Vagina (tissue), 2 donors: Measurements from ENCODE around the gene TAMALIN. TPM values are rescaled to one million over a fixed set of nuclear protein-coding genes. Genes with fewer than 3 reads are reported as not detected.
A peak's percentile ranks its signal among the peaks of the same experiment; 100 is the strongest.

Experiments
- DNase-seq, 2 donors: peaks; one replicate each; pipeline ENCODE4 v3.0.0-alpha.2; 2017; ENCODE audit errors: extremely low spot score in 2 of 2
- H3K27ac ChIP-seq: fragments of 200-600 bp; sonication (generic); one replicate; pipeline ENCODE4 v1.5.1; 2019
- H3K27me3 ChIP-seq: fragments of 200-600 bp; sonication (generic); one replicate; pipeline ENCODE4 v1.5.1; 2019
- H3K36me3 ChIP-seq, 2 donors: fragments of 200-600 bp; sonication (generic); one replicate each; pipeline ENCODE4 v1.5.1; 2017 to 2019
- H3K4me1 ChIP-seq: fragments of 200-600 bp; sonication (generic); one replicate; pipeline ENCODE4 v1.5.1; 2019
- H3K4me3 ChIP-seq, 2 donors: fragments of 200-600 bp; sonication (generic); 1 replicate in 1 of 2; 2 replicates in 1 of 2; pipeline ENCODE4 v1.5.1; 2016 to 2019
- H3K9me3 ChIP-seq: fragments of 200-600 bp; sonication (generic); one replicate; pipeline ENCODE4 v1.5.1; 2019
- POLR2A ChIP-seq, 2 donors: fragments of 450-650 bp; IDR thresholded peaks; one replicate each; pipeline ENCODE4 v1.6.1; 2017; ENCODE audit warnings: antibody characterized with exemption in 2 of 2, mild to moderate bottlenecking in 2 of 2, moderate library complexity in 2 of 2
- POLR2AphosphoS5 ChIP-seq, 2 donors: sonication (generic); formaldehyde crosslinking; IDR thresholded peaks; one replicate each; pipeline ENCODE4 v1.9.0; 2017; ENCODE audit warnings: antibody characterized with exemption in 2 of 2, mild to moderate bottlenecking in 2 of 2, low read depth in 1 of 2; ENCODE audit not compliant: insufficient read depth in 1 of 2
- intact Hi-C: fragments of 100-400 bp; cut with DNase I; formaldehyde crosslinking; loops from one replicate; pipeline ENCODE4 v1.15.1; 2023
- total RNA-seq: library from RNA; depleted of rRNA; stranded (reverse); fragments of >200 nt; gene quantifications from one replicate; pipeline ENCODE4 v1.2.3, GENCODE V29; 2016
- TF ChIP-seq, protein P1 (sequence below), 3 experiments: fragments of 450-650 bp in 2 of 3; fragments of 200-600 bp in 1 of 3; sonication (generic) in 1 of 3; IDR thresholded peaks; one replicate each; pipeline ENCODE4 v1.5.1; 2017 to 2019; ENCODE audit warnings: antibody characterized with exemption in 3 of 3, mild to moderate bottlenecking in 2 of 3, moderate library complexity in 2 of 3

TAMALIN gene
- total RNA-seq, 1 donor from 2014 or later = 47.1 TPM

GRCh38 chr12:52029685-52030084 is 22.9 kb downstream of the TAMALIN start:
- Histone ChIP-seq H3K27me3 (no peaks in the 10 kb centered on the region), H3K9me3 (no peaks in the 10 kb centered on the region), H3K4me1 (peaks cover 29% of the 10 kb centered on the region), H3K27ac (no peak overlapping the region), H3K36me3 (no peaks in the 10 kb centered on the region), H3K4me3 (no peak overlapping the region)
- intact Hi-C loops = loop anchor here (5.0 kb wide), 1 partner anchor 53 kb away; no protein-coding TSS in a partner anchor
- no peak for DNase-seq
- TF ChIP-seq POLR2A (IDR thresholded peaks at IDR 0.05) (no peak), POLR2AphosphoS5 (IDR thresholded peaks at IDR 0.05; ENCODE audit: insufficient read depth in 1 of 2, low read depth in 1 of 2) (no peak)
- TF ChIP-seq, protein P1, sequence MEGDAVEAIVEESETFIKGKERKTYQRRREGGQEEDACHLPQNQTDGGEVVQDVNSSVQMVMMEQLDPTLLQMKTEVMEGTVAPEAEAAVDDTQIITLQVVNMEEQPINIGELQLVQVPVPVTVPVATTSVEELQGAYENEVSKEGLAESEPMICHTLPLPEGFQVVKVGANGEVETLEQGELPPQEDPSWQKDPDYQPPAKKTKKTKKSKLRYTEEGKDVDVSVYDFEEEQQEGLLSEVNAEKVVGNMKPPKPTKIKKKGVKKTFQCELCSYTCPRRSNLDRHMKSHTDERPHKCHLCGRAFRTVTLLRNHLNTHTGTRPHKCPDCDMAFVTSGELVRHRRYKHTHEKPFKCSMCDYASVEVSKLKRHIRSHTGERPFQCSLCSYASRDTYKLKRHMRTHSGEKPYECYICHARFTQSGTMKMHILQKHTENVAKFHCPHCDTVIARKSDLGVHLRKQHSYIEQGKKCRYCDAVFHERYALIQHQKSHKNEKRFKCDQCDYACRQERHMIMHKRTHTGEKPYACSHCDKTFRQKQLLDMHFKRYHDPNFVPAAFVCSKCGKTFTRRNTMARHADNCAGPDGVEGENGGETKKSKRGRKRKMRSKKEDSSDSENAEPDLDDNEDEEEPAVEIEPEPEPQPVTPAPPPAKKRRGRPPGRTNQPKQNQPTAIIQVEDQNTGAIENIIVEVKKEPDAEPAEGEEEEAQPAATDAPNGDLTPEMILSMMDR (IDR thresholded peaks at IDR 0.05) = no peak

GRCh38 chr12:52032446-52032803 is 25.7 kb downstream of the TAMALIN start:
- intact Hi-C loops = no loop called here
- H3K4me1 ChIP-seq = peaks cover 34% of the 10 kb centered on the region
- TF ChIP-seq POLR2AphosphoS5 (IDR thresholded peaks at IDR 0.05; ENCODE audit: insufficient read depth in 1 of 2, low read depth in 1 of 2) (no peak), POLR2A (IDR thresholded peaks at IDR 0.05) (no peak)
- TF ChIP-seq, protein P1 (IDR thresholded peaks at IDR 0.05) = no peak
- no peaks in the 10 kb centered on the region for H3K27me3 ChIP-seq
- peak overlapping the region; percentile 36 to 39 for H3K4me3 ChIP-seq
- H3K9me3 ChIP-seq = no peaks in the 10 kb centered on the region
- DNase-seq = peak in 1 of 2 donors; percentile 95
- H3K27ac ChIP-seq = peak overlapping the region; percentile 98
- H3K36me3 ChIP-seq = no peaks in the 10 kb centered on the region

DNA sequence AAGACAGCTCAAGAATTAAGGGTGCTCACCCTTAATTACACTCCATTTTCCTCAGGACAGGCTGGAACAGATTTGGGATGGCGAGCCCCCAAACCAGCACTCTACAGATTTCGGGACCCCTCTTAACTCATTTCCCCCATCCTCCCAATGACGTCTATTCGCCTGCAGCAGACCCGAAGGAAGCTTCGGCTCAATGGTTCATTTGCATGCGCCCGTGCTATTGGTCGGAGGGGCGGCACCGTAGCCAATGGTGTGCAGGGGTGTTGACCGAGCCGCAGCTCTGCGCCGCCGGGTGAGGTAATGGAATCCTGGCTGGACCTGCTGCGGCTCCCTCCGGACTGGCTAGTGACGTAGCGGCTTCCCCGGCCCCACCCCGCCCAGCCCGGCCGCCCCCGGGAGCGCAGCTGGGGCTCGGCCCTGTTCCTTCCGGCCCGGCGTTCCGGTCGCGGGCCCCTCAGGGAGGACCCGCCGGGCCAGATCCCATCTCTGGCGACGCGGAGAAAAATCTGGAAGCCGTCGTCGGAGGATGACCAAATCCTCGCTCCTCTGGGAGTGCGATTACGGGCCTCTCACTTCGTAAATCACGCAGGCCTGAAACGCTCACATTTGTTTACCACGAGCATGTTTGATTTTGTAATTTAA is 26.2 kb downstream of the TAMALIN start:
- intact Hi-C loops = no loop called here
- Histone ChIP-seq H3K4me3 (peak overlapping the region; percentile 36 to 39), H3K36me3 (no peaks in the 10 kb centered on the region), H3K27me3 (no peaks in the 10 kb centered on the region), H3K27ac (peak overlapping the region; percentile 98), H3K4me1 (peaks cover 39% of the 10 kb centered on the region), H3K9me3 (no peaks in the 10 kb centered on the region)
- peak; percentile 90 to 93 for TF ChIP-seq POLR2AphosphoS5 (IDR thresholded peaks at IDR 0.05; ENCODE audit: insufficient read depth in 1 of 2, low read depth in 1 of 2)
- TF ChIP-seq, protein P1 (IDR thresholded peaks at IDR 0.05) = no peak
- peak; percentile 48 to 93 for TF ChIP-seq POLR2A (IDR thresholded peaks at IDR 0.05)
- peak in 1 of 2 donors; percentile 99 for DNase-seq

DNA sequence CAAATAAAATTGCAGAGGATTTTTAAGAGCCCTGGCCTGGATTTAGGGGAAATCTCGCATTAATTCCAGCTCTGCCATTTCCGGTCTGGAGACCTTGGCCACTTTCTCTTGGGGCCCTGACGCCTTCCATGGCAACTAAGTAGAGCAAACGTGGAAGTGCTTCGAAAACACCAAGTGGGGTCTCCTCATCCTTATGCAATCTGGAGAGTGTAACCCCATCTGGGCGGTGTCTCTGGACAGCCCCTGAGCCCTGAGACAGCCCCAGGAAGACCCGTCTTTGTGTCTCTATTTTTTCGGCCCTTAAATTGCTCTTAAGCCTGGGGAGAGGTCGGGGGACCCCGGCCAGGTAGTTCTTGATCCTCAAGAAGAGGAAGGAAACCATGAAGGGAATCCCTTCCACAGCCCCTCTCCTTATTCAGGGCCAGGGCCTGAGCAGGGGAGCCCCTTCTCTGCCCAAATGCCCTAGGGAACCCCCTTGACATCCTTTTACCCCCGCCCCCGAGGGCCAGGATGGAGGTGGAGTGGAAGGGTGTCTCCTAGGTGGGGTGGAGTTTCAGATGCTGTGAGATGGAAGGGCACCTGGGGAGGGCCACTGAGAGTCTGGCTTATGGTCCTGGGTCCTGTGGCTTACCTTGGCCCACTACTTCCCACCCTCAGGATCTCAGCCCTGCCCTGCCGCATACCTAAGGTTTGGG is 26.8 kb downstream of the TAMALIN start:
- TF ChIP-seq, protein P1 (IDR thresholded peaks at IDR 0.05) = no peak
- TF ChIP-seq POLR2A (IDR thresholded peaks at IDR 0.05) (no peak), POLR2AphosphoS5 (IDR thresholded peaks at IDR 0.05; ENCODE audit: insufficient read depth in 1 of 2, low read depth in 1 of 2) (no peak)
- no peaks in the 10 kb centered on the region for H3K36me3 ChIP-seq
- H3K27ac ChIP-seq = peak overlapping the region; percentile 98
- no peaks in the 10 kb centered on the region for H3K9me3 ChIP-seq
- peak overlapping the region; percentile 29 to 39 for H3K4me3 ChIP-seq
- intact Hi-C loops = no loop called here
- H3K4me1 ChIP-seq = peaks cover 46% of the 10 kb centered on the region
- DNase-seq = peak in 1 of 2 donors; percentile 95
- H3K27me3 ChIP-seq = no peaks in the 10 kb centered on the region

DNA sequence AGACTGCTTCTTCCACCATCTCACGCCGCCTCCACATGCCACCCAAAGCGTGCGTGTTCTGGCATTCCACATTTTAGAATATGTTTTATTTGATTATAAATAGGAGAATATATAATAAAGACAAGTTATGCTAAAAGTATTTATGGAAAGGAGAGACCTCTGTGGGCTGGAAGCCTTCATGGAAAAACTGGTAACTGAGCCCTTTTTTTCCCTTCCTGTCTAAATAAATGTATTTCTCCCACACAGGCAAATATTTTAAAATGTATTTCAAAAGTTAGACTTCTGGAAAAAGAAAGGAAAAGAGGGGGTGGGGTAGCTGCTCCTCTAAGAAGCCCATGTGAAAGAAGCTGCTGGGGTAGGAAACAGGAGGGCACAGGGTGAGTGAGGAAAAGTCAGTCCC is 28.4 kb downstream of the TAMALIN start:
- intact Hi-C loops = no loop called here
- peaks cover 50% of the 10 kb centered on the region for H3K4me1 ChIP-seq
- H3K9me3 ChIP-seq = no peaks in the 10 kb centered on the region
- no peak for DNase-seq
- peak overlapping the region; percentile 98 for H3K27ac ChIP-seq
- TF ChIP-seq POLR2A (IDR thresholded peaks at IDR 0.05) (no peak), POLR2AphosphoS5 (IDR thresholded peaks at IDR 0.05; ENCODE audit: insufficient read depth in 1 of 2, low read depth in 1 of 2) (no peak)
- TF ChIP-seq, protein P1 (IDR thresholded peaks at IDR 0.05) = no peak
- no peak overlapping the region for H3K4me3 ChIP-seq
- no peaks in the 10 kb centered on the region for H3K27me3 ChIP-seq
- no peaks in the 10 kb centered on the region for H3K36me3 ChIP-seq
